Measurements from ENCODE around the gene CNTNAP2. TPM values are rescaled to one million over a fixed set of nuclear protein-coding genes. Genes with fewer than 3 reads are reported as not detected.

The CNTNAP2 gene
- polyA plus RNA-seq, 1 experiment, result not detected

GRCh38 chr7:146619641-146620040 lies 503.0 kb downstream of the CNTNAP2 start:
- H3K36me3 ChIP-seq (ENCODE audit: control insufficient read depth, insufficient read depth, low read length), result no peaks in the 10 kb centered on the region
- CTCF ChIA-PET, result no interaction called here
- no peak for TF ChIP-seq CTCF (IDR thresholded peaks at IDR 0.05; ENCODE audit: insufficient read depth, low read depth, low read length)
- DNase-seq (ENCODE audit: low read depth), result no peak
- H3K4me3 ChIP-seq (ENCODE audit: low read depth, low read length), result no peak overlapping the region
- POLR2A ChIA-PET, result no interaction called here
- no peaks in the 10 kb centered on the region for H3K27me3 ChIP-seq (ENCODE audit: control insufficient read depth, insufficient read depth, low read length)

- Histone ChIP-seq H3K4me3 (ENCODE audit: low read depth, low read length) (no peak overlapping the region), H3K27me3 (ENCODE audit: control insufficient read depth, insufficient read depth, low read length) (no peaks in the 10 kb centered on the region), H3K36me3 (ENCODE audit: control insufficient read depth, insufficient read depth, low read length) (no peaks in the 10 kb centered on the region)
- no peak for TF ChIP-seq CTCF (IDR thresholded peaks at IDR 0.05; ENCODE audit: insufficient read depth, low read depth, low read length)
- POLR2A ChIA-PET, result no interaction called here
- CTCF ChIA-PET, result no interaction called here
- no peak for DNase-seq (ENCODE audit: low read depth)
Observed at GRCh38 chr7:146626912-146627311, 510.3 kb downstream of the CNTNAP2 start.

GRCh38 chr7:146635205-146636032 lies 518.8 kb downstream of the CNTNAP2 start:
- DNase-seq (ENCODE audit: low read depth), result no peak
- CTCF ChIA-PET, result no interaction called here
- TF ChIP-seq CTCF (IDR thresholded peaks at IDR 0.05; ENCODE audit: insufficient read depth, low read depth, low read length), result no peak

GRCh38 chr7:146636033-146636356 lies 519.4 kb downstream of the CNTNAP2 start:
- POLR2A ChIA-PET, result no interaction called here
- TF ChIP-seq CTCF (IDR thresholded peaks at IDR 0.05; ENCODE audit: insufficient read depth, low read depth, low read length), result no peak
- DNase-seq (ENCODE audit: low read depth), result no peak
- CTCF ChIA-PET, result no interaction called here
- Histone ChIP-seq H3K4me3 (ENCODE audit: low read depth, low read length) (no peak overlapping the region), H3K27me3 (ENCODE audit: control insufficient read depth, insufficient read depth, low read length) (no peaks in the 10 kb centered on the region), H3K36me3 (ENCODE audit: control insufficient read depth, insufficient read depth, low read length) (no peaks in the 10 kb centered on the region)

More at GRCh38 chr7:146635205-146636032, 518.8 kb downstream of the CNTNAP2 start:
- Histone ChIP-seq H3K4me3 (ENCODE audit: low read depth, low read length) (no peak overlapping the region), H3K36me3 (ENCODE audit: control insufficient read depth, insufficient read depth, low read length) (no peaks in the 10 kb centered on the region), H3K27me3 (ENCODE audit: control insufficient read depth, insufficient read depth, low read length) (no peaks in the 10 kb centered on the region)
- POLR2A ChIA-PET, result no interaction called here

GRCh38 chr7:146636581-146636980 lies 520.0 kb downstream of the CNTNAP2 start:
- POLR2A ChIA-PET, result no interaction called here
- DNase-seq (ENCODE audit: low read depth), result no peak
- Histone ChIP-seq H3K4me3 (ENCODE audit: low read depth, low read length) (no peak overlapping the region), H3K27me3 (ENCODE audit: control insufficient read depth, insufficient read depth, low read length) (no peaks in the 10 kb centered on the region), H3K36me3 (ENCODE audit: control insufficient read depth, insufficient read depth, low read length) (no peaks in the 10 kb centered on the region)
- CTCF ChIA-PET, result no interaction called here
- TF ChIP-seq CTCF (IDR thresholded peaks at IDR 0.05; ENCODE audit: insufficient read depth, low read depth, low read length), result no peak

Data from BJ (cell line).